Thymus (tissue), 11 donors: ENCODE data around the gene RPL27A. TPM values are rescaled to one million over a fixed set of nuclear protein-coding genes. Genes with fewer than 3 reads are reported as not detected.

Experiments used
- DNase-seq, 9 donors: peaks; one replicate each; pipeline ENCODE4 v3.0.0-alpha.2; 2013; ENCODE audit warnings: low spot score in 9 of 9, low read depth in 6 of 9, missing footprints in 1 of 9
- H3K27ac ChIP-seq, 2 donors: one replicate each; pipeline ENCODE4 v1.5.1; 2013; ENCODE audit warnings: control low read depth in 1 of 2, low read depth in 1 of 2, low read length in 1 of 2, mild to moderate bottlenecking in 1 of 2, moderate library complexity in 1 of 2
- H3K27me3 ChIP-seq, 2 donors: one replicate each; pipeline ENCODE4 v1.5.1; 2013; ENCODE audit warnings: low read length in 1 of 2; ENCODE audit not compliant: control insufficient read depth in 2 of 2, insufficient read depth in 1 of 2
- H3K36me3 ChIP-seq, 2 donors: one replicate each; pipeline ENCODE4 v1.5.1; 2013; ENCODE audit warnings: low read length in 1 of 2, mild to moderate bottlenecking in 1 of 2, moderate library complexity in 1 of 2; ENCODE audit not compliant: control insufficient read depth in 2 of 2, insufficient read depth in 2 of 2
- H3K4me1 ChIP-seq, 2 donors: one replicate each; pipeline ENCODE4 v1.5.1; 2013; ENCODE audit warnings: low read length in 2 of 2; ENCODE audit not compliant: control insufficient read depth in 2 of 2, insufficient read depth in 2 of 2
- H3K4me3 ChIP-seq, 2 donors: one replicate each; pipeline ENCODE4 v1.5.1; 2013; ENCODE audit warnings: low read length in 2 of 2, control low read depth in 1 of 2, mild to moderate bottlenecking in 1 of 2
- H3K9me3 ChIP-seq, 2 donors: one replicate each; pipeline ENCODE4 v1.5.1; 2013; ENCODE audit warnings: low read length in 1 of 2, mild to moderate bottlenecking in 1 of 2; ENCODE audit not compliant: control insufficient read depth in 2 of 2, insufficient read depth in 1 of 2
- WGBS: extraction: QIAGEN DNeasy Blood & Tissue Kit; methylation state at CpG from one replicate; pipeline ENCODE4 v1.1.7; 2013; 5-methylcytosine and 5-hydroxymethylcytosine counted together
- polyA plus RNA-seq: library from polyadenylated mRNA; stranded (reverse); fragments of 200-250 nt; gene quantifications from one replicate; pipeline ENCODE4 v1.2.3, GENCODE V29; 2013
- total RNA-seq: library from RNA; stranded (reverse); fragments of 120-200 nt; gene quantifications from one replicate; pipeline ENCODE4 v1.2.4, GENCODE V29; 2013
- donor health status: healthy.

RPL27A gene
- total and polyA plus RNA-seq, 2 donors, result 2,501 to 4,277 TPM

DNA sequence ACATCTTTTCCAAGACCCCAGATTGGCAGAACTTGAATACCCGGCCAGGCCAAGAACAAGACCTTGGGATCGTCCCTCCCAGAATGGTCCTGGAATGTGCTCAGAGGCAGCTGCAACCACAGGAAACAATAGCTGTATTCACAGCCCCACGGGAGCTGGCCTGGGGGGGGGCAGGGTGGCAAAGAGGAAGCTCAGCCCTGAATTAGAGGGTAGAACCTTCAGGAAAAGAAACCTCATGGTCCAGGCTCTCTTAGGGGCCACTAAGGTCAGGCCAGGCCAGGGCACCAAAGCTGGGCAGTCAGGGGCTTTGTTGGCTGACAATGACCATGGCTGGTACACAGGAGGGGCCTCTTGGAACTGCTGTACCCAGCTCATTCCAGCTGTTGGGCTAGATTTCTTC is 17.3 kb downstream of the RPL27A start:
- H3K27me3 ChIP-seq, result no peaks in the 10 kb centered on the region
- WGBS, result 38% methylated on average over 3 of the region's 3 CpGs
- H3K27ac ChIP-seq, result no peak overlapping the region
- peaks cover 9 to 19% of the 10 kb centered on the region in 2 donors for H3K36me3 ChIP-seq
- no peak overlapping the region for H3K4me3 ChIP-seq
- no peaks in the 10 kb centered on the region for H3K4me1 ChIP-seq
- H3K9me3 ChIP-seq, result no peaks in the 10 kb centered on the region
- DNase-seq, result no peak

DNA sequence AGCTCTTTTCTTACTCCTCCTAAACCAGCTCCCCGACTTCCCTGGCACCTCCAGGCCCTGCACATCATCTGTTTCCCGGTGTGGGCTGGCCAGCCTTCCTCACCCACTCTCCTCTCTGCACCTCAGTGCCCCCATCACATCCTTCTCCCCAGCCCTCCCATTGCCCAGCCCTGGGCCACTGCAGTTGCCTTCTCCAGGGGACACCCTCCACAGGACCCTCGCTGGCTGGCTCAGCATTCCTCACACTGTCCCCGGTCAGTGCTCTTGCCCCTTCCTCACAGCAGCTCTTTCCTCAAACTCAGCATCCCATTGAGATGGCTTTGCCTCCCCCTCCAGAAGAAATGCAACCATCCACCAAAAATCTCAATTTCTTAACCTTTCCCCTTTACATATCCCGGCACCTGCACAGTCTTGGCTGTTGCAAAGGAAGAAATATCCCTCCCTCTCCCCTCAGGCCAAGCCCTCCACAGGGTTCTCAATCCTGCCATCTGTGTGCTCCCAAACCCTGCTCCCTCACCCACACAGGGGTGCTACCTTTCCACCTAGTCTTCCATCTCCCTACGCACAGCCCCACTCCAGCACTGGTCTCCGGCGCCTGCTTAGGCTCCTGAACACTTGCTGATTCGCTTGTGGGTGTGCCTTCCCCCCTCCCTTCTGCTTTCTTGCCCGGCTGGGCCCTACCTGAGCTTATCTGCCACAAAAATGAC is 19.5 kb downstream of the RPL27A start:
- no peak overlapping the region for H3K4me3 ChIP-seq
- 96% methylated on average over 10 of the region's 10 CpGs for WGBS
- H3K27me3 ChIP-seq, result no peaks in the 10 kb centered on the region
- H3K9me3 ChIP-seq, result no peaks in the 10 kb centered on the region
- H3K27ac ChIP-seq, result no peak overlapping the region
- H3K4me1 ChIP-seq, result no peaks in the 10 kb centered on the region
- DNase-seq, result no peak
- H3K36me3 ChIP-seq, result peaks cover 6 to 7% of the 10 kb centered on the region in 2 donors

DNA sequence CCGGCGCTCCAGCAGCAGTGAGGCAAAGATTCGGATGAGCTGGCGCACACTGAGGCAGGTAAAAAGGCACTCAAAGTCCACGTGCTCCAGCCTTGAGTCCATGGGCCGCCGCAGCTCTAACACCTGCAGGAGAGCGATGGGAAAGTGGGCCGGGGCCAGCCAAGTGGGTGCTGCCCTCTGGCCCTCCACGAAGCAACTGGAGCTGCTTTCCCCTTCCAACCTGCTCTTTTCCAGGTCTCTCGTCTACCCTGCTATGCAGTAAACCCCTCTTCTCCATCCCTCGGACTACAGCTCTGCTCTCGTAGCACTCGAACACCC is 20.0 kb downstream of the RPL27A start:
- DNase-seq, result no peak
- Histone ChIP-seq H3K4me1 (no peaks in the 10 kb centered on the region), H3K27me3 (no peaks in the 10 kb centered on the region), H3K36me3 (peaks cover 5 to 6% of the 10 kb centered on the region in 2 donors), H3K4me3 (no peak overlapping the region), H3K9me3 (no peaks in the 10 kb centered on the region), H3K27ac (no peak overlapping the region)
- WGBS, result 96% methylated on average over 14 of the region's 14 CpGs

DNA sequence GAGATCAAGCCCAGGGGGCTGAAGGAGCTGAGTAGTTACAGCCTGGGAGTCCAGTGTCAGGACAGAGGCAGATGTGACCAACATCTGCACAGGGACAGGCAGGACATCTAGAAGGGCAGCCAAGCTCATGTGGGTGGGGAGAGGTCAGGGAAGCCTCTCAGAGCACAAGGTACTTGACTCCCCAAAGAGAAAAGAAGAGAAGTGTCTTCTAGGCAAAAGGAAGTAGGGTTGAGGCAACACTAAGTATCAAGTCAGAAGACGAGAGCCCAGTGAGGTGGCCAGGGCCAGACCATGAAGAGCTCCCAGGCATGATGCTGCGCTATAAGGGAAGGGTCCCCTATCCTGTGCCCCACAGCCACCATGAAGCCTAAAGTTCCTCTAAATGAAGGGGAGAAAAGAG is 21.5 kb downstream of the RPL27A start:
- 94% methylated on average over 2 of the region's 2 CpGs for WGBS
- Histone ChIP-seq H3K4me3 (no peak overlapping the region), H3K27ac (no peak overlapping the region), H3K36me3 (peaks cover 0 to 4% of the 10 kb centered on the region in 2 donors), H3K9me3 (no peaks in the 10 kb centered on the region), H3K4me1 (peaks cover 0 to 4% of the 10 kb centered on the region in 2 donors), H3K27me3 (no peaks in the 10 kb centered on the region)
- no peak for DNase-seq

DNA sequence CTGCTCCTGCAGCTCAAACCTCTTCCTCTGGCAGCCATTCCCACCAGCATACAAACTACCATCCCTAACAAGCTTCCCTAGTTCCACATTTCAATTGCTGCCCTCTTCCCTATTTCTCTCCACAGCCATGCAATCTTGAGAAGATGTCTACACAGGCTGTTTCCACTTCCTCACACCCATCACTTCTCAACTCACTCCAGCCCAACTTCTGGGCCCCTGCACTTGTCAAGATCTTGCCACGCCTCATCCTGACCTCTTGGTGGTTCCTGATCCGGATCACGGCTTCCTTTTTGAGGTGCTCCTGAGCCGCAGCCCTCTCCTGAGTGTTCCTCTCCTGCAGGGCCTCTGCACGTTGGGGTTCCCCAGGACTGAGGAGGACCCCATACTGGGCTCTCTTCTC is 22.6 kb downstream of the RPL27A start:
- Histone ChIP-seq H3K27ac (no peak overlapping the region), H3K36me3 (peaks cover 0 to 3% of the 10 kb centered on the region in 2 donors)
- DNase-seq, result no peak

DNA sequence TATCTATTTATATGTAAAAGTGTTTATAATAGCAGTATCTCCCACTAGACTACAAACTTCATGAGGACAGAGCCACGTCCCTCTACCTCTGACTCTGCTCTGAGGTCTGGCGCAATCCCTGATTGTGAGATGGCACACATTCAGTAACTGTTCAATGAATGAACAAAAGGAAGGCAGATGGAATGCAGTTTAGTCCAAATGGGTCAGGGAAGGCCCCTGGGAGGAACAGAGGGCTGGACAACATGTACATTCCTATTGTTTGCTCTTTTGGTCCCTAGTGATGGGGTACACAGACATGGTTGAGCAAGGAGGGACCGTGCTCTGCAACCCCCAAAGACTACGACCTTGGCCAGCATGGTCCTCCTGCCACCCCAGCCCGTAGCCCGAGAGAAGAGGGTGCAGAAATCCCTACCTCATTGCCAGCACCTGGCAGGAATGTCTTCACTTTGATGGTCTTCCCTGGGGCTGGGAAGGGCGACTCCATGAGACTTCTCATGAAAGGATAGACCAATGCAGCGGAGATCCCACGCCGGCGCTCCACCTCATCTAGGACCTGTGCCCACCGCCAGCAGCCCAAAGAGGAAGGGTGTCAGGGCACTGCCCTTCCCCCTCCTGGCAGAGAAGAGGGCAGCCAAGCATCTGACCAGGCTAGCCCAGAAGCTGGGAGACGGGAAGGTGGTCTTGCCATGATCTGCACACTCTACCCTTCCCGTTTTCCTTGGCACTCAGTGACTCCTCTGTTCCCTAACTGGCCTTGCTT is 24.3 kb downstream of the RPL27A start:
- Histone ChIP-seq H3K9me3 (no peaks in the 10 kb centered on the region), H3K36me3 (peaks cover 0 to 3% of the 10 kb centered on the region in 2 donors), H3K4me1 (peaks cover 0 to 6% of the 10 kb centered on the region in 2 donors), H3K27me3 (no peaks in the 10 kb centered on the region), H3K4me3 (no peak overlapping the region), H3K27ac (peak overlapping the region in 1 of 2 donors; percentile 64)
- no peak for DNase-seq
- 97% methylated on average over 14 of the region's 14 CpGs for WGBS

More for the DNA sequence above, 22.6 kb downstream of the RPL27A start:
- no peaks in the 10 kb centered on the region for H3K9me3 ChIP-seq
- peaks cover 0 to 6% of the 10 kb centered on the region in 2 donors for H3K4me1 ChIP-seq
- WGBS, result 65% methylated on average over 5 of the region's 5 CpGs
- H3K4me3 ChIP-seq, result no peak overlapping the region
- H3K27me3 ChIP-seq, result no peaks in the 10 kb centered on the region

DNA sequence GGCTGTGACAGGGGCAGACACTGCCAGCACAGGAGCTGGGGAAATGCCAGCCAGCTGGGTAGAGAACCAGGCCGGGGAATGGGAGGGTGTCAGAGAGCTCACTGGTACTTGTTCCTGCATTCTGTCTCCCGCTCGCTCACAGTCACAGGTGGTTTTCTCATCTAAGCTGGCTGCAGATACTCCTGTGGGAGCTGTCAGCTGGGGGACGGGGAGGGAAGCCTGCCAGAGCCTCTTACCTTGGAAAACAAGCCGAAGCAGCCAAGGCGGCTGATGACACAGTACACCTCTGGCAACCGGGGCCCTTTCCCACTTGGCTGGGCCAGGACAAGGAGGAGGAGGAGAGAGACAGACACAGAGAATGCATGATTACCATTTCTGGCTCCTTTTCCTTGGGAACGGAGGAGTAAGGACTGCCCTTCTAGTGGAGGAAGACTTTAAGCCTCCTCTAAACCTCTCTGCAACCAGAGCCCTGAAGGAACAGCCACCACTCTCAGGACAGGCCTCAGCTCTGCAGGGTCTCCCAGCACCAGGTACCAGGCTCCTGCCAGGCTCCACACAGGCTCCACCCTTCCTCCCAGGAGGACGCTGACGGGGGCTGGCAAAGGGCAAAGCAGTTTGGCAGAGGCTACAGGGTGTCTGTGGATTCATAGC is 25.1 kb downstream of the RPL27A start:
- DNase-seq, result no peak
- H3K27ac ChIP-seq, result peak overlapping the region in 1 of 2 donors; percentile 64
- WGBS, result 90% methylated on average over 10 of the region's 10 CpGs
- no peaks in the 10 kb centered on the region for H3K9me3 ChIP-seq
- H3K36me3 ChIP-seq, result peaks cover 0 to 3% of the 10 kb centered on the region in 2 donors
- no peaks in the 10 kb centered on the region for H3K27me3 ChIP-seq
- H3K4me1 ChIP-seq, result peaks cover 0 to 6% of the 10 kb centered on the region in 2 donors
- H3K4me3 ChIP-seq, result no peak overlapping the region

DNA sequence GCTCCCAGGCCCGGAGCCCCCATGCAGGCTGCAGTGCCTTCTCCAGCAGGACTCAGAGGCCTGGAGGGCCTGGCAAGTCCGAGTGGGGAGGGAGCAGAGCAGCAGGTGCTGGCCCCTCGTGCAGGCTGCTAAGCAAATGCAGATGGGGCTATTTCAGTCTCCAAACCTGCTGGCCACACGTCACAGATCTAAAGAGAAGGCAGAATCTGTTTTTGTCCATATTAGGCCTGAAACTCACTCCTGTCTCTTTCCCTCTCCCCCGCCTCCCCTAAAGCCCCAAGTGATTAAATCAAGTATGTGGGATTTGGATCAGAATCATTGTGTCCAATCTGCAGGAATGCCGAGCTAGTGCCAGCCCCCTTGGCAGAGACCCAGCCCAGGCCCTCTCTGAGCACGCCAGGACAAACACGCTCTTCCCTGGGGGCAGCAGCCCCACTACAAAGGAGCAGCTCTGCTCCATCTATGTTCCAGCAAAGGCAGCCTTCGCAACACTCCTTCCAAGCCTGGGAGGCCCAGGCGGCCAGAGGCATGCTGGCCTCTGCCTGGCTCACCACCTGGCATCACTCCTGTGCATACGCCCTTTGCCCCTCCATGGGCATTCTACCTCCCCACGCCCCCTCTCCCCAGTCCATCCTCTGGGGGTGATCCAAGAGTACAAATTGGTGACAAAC is 26.5 kb downstream of the RPL27A start:
- 94% methylated on average over 12 of the region's 12 CpGs for WGBS
- no peaks in the 10 kb centered on the region for H3K36me3 ChIP-seq
- no peak for DNase-seq

More for the DNA sequence above, 26.5 kb downstream of the RPL27A start:
- Histone ChIP-seq H3K4me3 (no peak overlapping the region), H3K9me3 (no peaks in the 10 kb centered on the region), H3K27me3 (no peaks in the 10 kb centered on the region), H3K27ac (peak overlapping the region in 1 of 2 donors; percentile 34), H3K4me1 (peaks cover 0 to 6% of the 10 kb centered on the region in 2 donors)
